ENCODE results near the gene CLCN1. TPM values are rescaled to one million over a fixed set of nuclear protein-coding genes. Genes with fewer than 3 reads are reported as not detected.

CLCN1 gene
- total RNA-seq, 1 experiment from 2014 or later: 0.13 TPM

GRCh38 chr7:143367972-143368371 is 52.1 kb downstream of the CLCN1 start:
- Mint-ChIP-seq H3K9me3 (no peaks in the 10 kb centered on the region), H3K27me3 (ENCODE audit: low read depth) (peaks cover 29% of the 10 kb centered on the region), H3K4me1 (peaks cover 35% of the 10 kb centered on the region in 2 experiments), H3K4me3 (no peak overlapping the region), H3K36me3 (ENCODE audit: insufficient read depth in 1 of 3, low read depth in 3 of 3) (peaks cover 0 to 2% (median 0%) of the 10 kb centered on the region in 3 experiments; a peak in 1 of 7 replicates), H3K27ac (no peak overlapping the region; a peak in 1 of 7 replicates)
- Histone ChIP-seq H3K79me1 (ENCODE audit: insufficient read depth, low read depth, low read length, poor library complexity, severe bottlenecking) (no peaks in the 10 kb centered on the region), H4K20me1 (ENCODE audit: control insufficient read depth, insufficient read depth, insufficient read length) (no peaks in the 10 kb centered on the region), H4K5ac (ENCODE audit: insufficient read length, low read depth, low read length) (no peak overlapping the region), H3K23ac (ENCODE audit: insufficient read length, low read depth, low read length) (no peak overlapping the region), H2AFZ (ENCODE audit: low read length) (no peak overlapping the region), H3K56ac (ENCODE audit: insufficient read length, low read depth, low read length) (no peak overlapping the region), H3K4me2 (ENCODE audit: insufficient read depth, insufficient read length, low read length) (no peak overlapping the region), H2BK120ac (ENCODE audit: low read depth, low read length, poor library complexity, severe bottlenecking) (no peak overlapping the region), H3K9me3 (ENCODE audit: control insufficient read depth, low read depth, low read length) (no peaks in the 10 kb centered on the region), H4K8ac (replicated peaks; ENCODE audit: insufficient read length, low read depth, low read length) (no peak overlapping the region), H2BK20ac (ENCODE audit: low read depth, low read length, poor library complexity, severe bottlenecking) (no peak overlapping the region), H3K23me2 (ENCODE audit: insufficient read length, low read depth, low read length, poor library complexity, severe bottlenecking) (peaks cover 5% of the 10 kb centered on the region), H3K27me3 (ENCODE audit: insufficient read depth, low read length) (peaks cover 6% of the 10 kb centered on the region; the same call in 1 of the 2 replicates), H3K18ac (ENCODE audit: insufficient read length, low read depth, low read length) (no peak overlapping the region), H3K4me1 (ENCODE audit: insufficient read depth, low read length) (peaks cover 12% of the 10 kb centered on the region), H3K14ac (ENCODE audit: insufficient read depth, low read length) (peak overlapping the region; percentile 54; the same call in 1 of the 2 replicates), H2AK5ac (ENCODE audit: insufficient read length, low read length) (no peak overlapping the region), H3K79me2 (ENCODE audit: insufficient read depth, low read length) (no peaks in the 10 kb centered on the region), H2BK15ac (ENCODE audit: low read depth, low read length) (no peak overlapping the region), H3T11ph (ENCODE audit: low read length) (no peak overlapping the region), H3K27ac (ENCODE audit: insufficient read length, low read depth, low read length) (no peak overlapping the region), H2BK12ac (ENCODE audit: insufficient read length, low read depth, low read length) (no peak overlapping the region), H3K9ac (ENCODE audit: extremely low read depth, insufficient read length, low read length) (no peak overlapping the region), H3K4ac (ENCODE audit: low read depth, low read length) (no peak overlapping the region), H2BK5ac (ENCODE audit: insufficient read length, low read length) (no peak overlapping the region), H4K91ac (ENCODE audit: insufficient read length, low read depth, low read length) (no peak overlapping the region)
- no peak for DNase-seq
- no CpG with 5 or more reads among the region's 4 CpGs for WGBS (ENCODE audit: extremely low coverage, insufficient read length, low lambda C conversion rate)
- TF ChIP-seq CTCF (conservative IDR thresholded peaks at IDR 0.05): no peak
